Breast epithelium (tissue), 3 donors: Measurements from ENCODE around the gene RPP38.

Experiments
- CTCF ChIP-seq, 3 donors: fragments of 450-650 bp; IDR thresholded peaks; one replicate each; pipeline ENCODE4 v1.5.1; 2016 to 2017; ENCODE audit warnings: antibody characterized with exemption in 3 of 3, mild to moderate bottlenecking in 3 of 3, moderate library complexity in 3 of 3
- POLR2A ChIP-seq: fragments of 450-650 bp; IDR thresholded peaks from one replicate; pipeline ENCODE4 v1.6.1; 2016; ENCODE audit warnings: antibody characterized with exemption, mild to moderate bottlenecking, moderate library complexity
- POLR2AphosphoS5 ChIP-seq, 3 donors: sonication (generic); formaldehyde crosslinking; IDR thresholded peaks; one replicate each; pipeline ENCODE4 v1.6.1; 2017; ENCODE audit warnings: antibody characterized with exemption in 3 of 3

- TF ChIP-seq CTCF (IDR thresholded peaks at IDR 0.05) (no peak), POLR2A (no peak), POLR2AphosphoS5 (IDR thresholded peaks at IDR 0.05) (no peak)
These were observed 45.0 kb upstream of the RPP38 start for GRCh38 chr10:15052121-15052520.
